Measurements from ENCODE around the gene ZNF90. TPM values are rescaled to one million over a fixed set of nuclear protein-coding genes. Genes with fewer than 3 reads are reported as not detected.
"Not testable (repeated sequence)": the region's sequence is repeated elsewhere in the genome, so short reads cannot be mapped to it uniquely, and the experiment has no call there.

The ZNF90 gene
- total RNA-seq, 1 donor from 2014 or later: 12.5 TPM

GRCh38 chr19:20103091-20103740, 25.4 kb downstream of the ZNF90 start:
- intact Hi-C loops (cut with micrococcal nuclease): no loop called here
- Mint-ChIP-seq H3K4me1 (no peaks in the 10 kb centered on the region), H3K9me3 (peaks cover 36% of the 10 kb centered on the region), H3K36me3 (ENCODE audit: low read depth) (peaks cover 80% of the 10 kb centered on the region), H3K4me3 (no peak overlapping the region), H3K27me3 (no peaks in the 10 kb centered on the region), H3K27ac (no peak overlapping the region)
- POLR2A ChIA-PET: no interaction called here
- CTCF ChIA-PET: no interaction called here
- ATAC-seq (ENCODE audit: low read depth) (no peak), DNase-seq (no peak)
- no peak for TF ChIP-seq CTCF (IDR thresholded peaks at IDR 0.05)

- H3K27me3 Mint-ChIP-seq: no peaks in the 10 kb centered on the region
- no peaks in the 10 kb centered on the region for H3K4me1 Mint-ChIP-seq
- ChIA-PET POLR2A (no interaction called here), CTCF (no interaction called here)
- H3K9me3 Mint-ChIP-seq: peaks cover 28% of the 10 kb centered on the region
- peaks cover 70% of the 10 kb centered on the region for H3K36me3 Mint-ChIP-seq (ENCODE audit: low read depth)
- TF ChIP-seq CTCF (IDR thresholded peaks at IDR 0.05): no peak
- no peak for ATAC-seq (ENCODE audit: low read depth)
- intact Hi-C loops (cut with micrococcal nuclease): no loop called here
- no peak for DNase-seq
- H3K4me3 Mint-ChIP-seq: no peak overlapping the region
- no peak overlapping the region for H3K27ac Mint-ChIP-seq
These were observed 29.5 kb downstream of the ZNF90 start for GRCh38 chr19:20107301-20107700.

- DNase-seq; POLR2A ChIA-PET; intact Hi-C loops (cut with micrococcal nuclease); H3K4me1 Mint-ChIP-seq; CTCF ChIA-PET; H3K4me3 Mint-ChIP-seq; H3K27ac Mint-ChIP-seq; H3K27me3 Mint-ChIP-seq; ATAC-seq (ENCODE audit: low read depth): not testable (repeated sequence)
- peaks cover 40% of the 10 kb centered on the region for H3K9me3 Mint-ChIP-seq
- H3K36me3 Mint-ChIP-seq (ENCODE audit: low read depth): peaks cover 68% of the 10 kb centered on the region
These were observed 40.5 kb downstream of the ZNF90 start for GRCh38 chr19:20118064-20118839.

- Mint-ChIP-seq H3K36me3 (ENCODE audit: low read depth) (peaks cover 66% of the 10 kb centered on the region), H3K27me3 (no peaks in the 10 kb centered on the region), H3K4me1 (no peaks in the 10 kb centered on the region), H3K4me3 (no peak overlapping the region), H3K27ac (no peak overlapping the region), H3K9me3 (peaks cover 32% of the 10 kb centered on the region)
- POLR2A ChIA-PET: no interaction called here
- intact Hi-C loops (cut with micrococcal nuclease): no loop called here
- CTCF ChIA-PET: no interaction called here
- no peak for TF ChIP-seq CTCF (IDR thresholded peaks at IDR 0.05)
- DNase-seq (no peak), ATAC-seq (ENCODE audit: low read depth) (no peak)
These were observed 47.1 kb downstream of the ZNF90 start for GRCh38 chr19:20124879-20125278.

- CTCF ChIA-PET: not testable (repeated sequence)
These were observed 55.1 kb downstream of the ZNF90 start for GRCh38 chr19:20132933-20133332.

GRCh38 chr19:20137714-20138113, 59.9 kb downstream of the ZNF90 start:
- POLR2A ChIA-PET; H3K4me1 Mint-ChIP-seq; CTCF ChIA-PET; intact Hi-C loops (cut with micrococcal nuclease); H3K4me3 Mint-ChIP-seq; ATAC-seq (ENCODE audit: low read depth); DNase-seq; H3K27ac Mint-ChIP-seq; H3K27me3 Mint-ChIP-seq: not testable (repeated sequence)
- Mint-ChIP-seq H3K36me3 (ENCODE audit: low read depth) (peaks cover 13% of the 10 kb centered on the region), H3K9me3 (peaks cover 19% of the 10 kb centered on the region)

More at GRCh38 chr19:20132933-20133332, 55.1 kb downstream of the ZNF90 start:
- ATAC-seq (ENCODE audit: low read depth); intact Hi-C loops (cut with micrococcal nuclease); H3K4me3 Mint-ChIP-seq; DNase-seq; POLR2A ChIA-PET; H3K27ac Mint-ChIP-seq; H3K4me1 Mint-ChIP-seq; H3K27me3 Mint-ChIP-seq: not testable (repeated sequence)
- Mint-ChIP-seq H3K36me3 (ENCODE audit: low read depth) (peaks cover 31% of the 10 kb centered on the region), H3K9me3 (peaks cover 16% of the 10 kb centered on the region)
